ENCODE data around the gene ZFYVE9. TPM values are rescaled to one million over a fixed set of nuclear protein-coding genes. Genes with fewer than 3 reads are reported as not detected.
"Not testable (repeated sequence)": the region's sequence is repeated elsewhere in the genome, so short reads cannot be mapped to it uniquely, and the experiment has no call there.

The ZFYVE9 gene
- total RNA-seq, 1 donor from 2014 or later: 25.6 TPM

DNA sequence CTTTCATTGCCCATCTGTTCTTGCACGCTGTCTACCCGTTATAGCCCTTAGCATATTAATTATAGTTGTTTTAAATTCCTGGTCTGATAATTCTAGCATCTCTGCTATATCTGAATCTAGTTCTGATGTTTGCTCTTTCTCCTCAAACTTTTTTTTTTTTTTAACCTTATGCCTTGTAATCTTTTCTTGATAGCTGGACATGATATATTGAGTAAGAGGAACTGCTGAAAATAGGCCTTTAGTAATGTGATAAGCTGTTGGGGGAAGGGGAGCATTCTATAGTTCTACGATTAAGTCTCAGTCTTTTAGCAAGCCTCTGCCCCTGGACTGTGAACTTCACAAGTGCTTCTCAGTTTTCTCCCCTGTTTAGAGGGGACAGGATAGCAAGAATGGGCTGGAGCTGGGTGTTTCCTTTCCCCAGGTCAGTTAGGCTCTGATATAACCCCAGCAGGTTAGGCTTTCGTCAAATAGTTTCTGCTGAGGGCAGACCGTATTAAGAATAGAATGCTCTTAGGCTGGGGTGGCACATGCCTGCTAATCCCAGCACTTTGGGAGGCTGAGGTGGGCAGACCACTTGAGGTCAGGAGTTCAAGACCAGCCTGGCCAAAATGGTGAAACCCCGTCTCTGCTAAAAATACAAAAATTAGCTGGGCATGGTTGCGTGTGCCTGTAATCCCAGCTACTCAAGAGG, 62.2 kb downstream of the ZFYVE9 start:
- TF ChIP-seq, protein P1, sequence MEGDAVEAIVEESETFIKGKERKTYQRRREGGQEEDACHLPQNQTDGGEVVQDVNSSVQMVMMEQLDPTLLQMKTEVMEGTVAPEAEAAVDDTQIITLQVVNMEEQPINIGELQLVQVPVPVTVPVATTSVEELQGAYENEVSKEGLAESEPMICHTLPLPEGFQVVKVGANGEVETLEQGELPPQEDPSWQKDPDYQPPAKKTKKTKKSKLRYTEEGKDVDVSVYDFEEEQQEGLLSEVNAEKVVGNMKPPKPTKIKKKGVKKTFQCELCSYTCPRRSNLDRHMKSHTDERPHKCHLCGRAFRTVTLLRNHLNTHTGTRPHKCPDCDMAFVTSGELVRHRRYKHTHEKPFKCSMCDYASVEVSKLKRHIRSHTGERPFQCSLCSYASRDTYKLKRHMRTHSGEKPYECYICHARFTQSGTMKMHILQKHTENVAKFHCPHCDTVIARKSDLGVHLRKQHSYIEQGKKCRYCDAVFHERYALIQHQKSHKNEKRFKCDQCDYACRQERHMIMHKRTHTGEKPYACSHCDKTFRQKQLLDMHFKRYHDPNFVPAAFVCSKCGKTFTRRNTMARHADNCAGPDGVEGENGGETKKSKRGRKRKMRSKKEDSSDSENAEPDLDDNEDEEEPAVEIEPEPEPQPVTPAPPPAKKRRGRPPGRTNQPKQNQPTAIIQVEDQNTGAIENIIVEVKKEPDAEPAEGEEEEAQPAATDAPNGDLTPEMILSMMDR (IDR thresholded peaks at IDR 0.05; ENCODE audit: partially characterized antibody, unreplicated experiment): no peak
- Mint-ChIP-seq H3K4me1 (ENCODE audit: low read depth, unreplicated experiment) (no peaks in the 10 kb centered on the region), H3K36me3 (ENCODE audit: unreplicated experiment) (peaks cover 9% of the 10 kb centered on the region), H3K27me3 (ENCODE audit: unreplicated experiment) (no peaks in the 10 kb centered on the region), H3K9me3 (ENCODE audit: unreplicated experiment) (no peaks in the 10 kb centered on the region), H3K27ac (ENCODE audit: unreplicated experiment) (no peak overlapping the region), H3K4me3 (ENCODE audit: unreplicated experiment) (no peak overlapping the region)
- DNase-seq: no peak

DNA sequence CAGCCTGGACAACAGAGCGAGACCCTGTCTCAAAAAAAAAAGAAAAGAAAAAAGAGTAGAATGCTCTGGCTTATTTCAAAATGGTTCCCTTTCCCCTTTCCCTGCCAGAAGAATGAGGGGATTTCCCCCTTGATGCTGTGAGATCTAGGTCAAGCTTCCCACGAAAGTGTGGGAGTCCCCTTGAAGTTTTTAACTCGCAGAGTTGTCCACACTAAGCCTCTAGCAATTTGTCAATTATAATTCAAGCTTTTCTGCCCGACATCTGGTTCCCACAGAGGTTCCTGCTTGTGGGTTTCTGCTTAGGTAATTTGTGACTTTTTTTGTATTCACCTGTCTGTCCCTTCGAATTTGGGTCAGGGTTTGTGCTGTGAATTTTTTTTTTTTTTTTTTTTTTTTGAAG, 62.8 kb downstream of the ZFYVE9 start:
- H3K36me3 Mint-ChIP-seq (ENCODE audit: unreplicated experiment): peaks cover 9% of the 10 kb centered on the region
- no peaks in the 10 kb centered on the region for H3K9me3 Mint-ChIP-seq (ENCODE audit: unreplicated experiment)
- H3K27ac Mint-ChIP-seq (ENCODE audit: unreplicated experiment): no peak overlapping the region

DNA sequence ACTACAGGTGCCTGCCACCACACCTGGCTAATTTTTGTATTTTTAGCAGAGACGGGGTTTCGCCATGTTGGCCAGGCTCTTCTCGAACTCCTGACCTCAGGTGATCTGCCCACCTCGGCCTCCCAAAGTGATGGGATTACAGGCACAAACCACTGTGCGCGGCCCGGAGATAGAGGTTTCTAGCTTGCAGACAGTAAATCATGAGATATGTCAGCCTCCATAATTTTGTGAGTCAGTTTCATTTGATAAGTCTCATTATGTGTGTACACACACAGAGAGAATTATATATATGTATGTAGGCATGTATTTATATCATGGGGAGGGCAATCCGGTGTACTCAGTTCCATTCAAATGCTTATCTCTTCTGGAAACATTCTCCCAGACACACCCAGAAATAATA, 64.8 kb downstream of the ZFYVE9 start:
- not testable (repeated sequence) for H3K27me3 Mint-ChIP-seq (ENCODE audit: unreplicated experiment); H3K36me3 Mint-ChIP-seq (ENCODE audit: unreplicated experiment); H3K27ac Mint-ChIP-seq (ENCODE audit: unreplicated experiment); H3K4me3 Mint-ChIP-seq (ENCODE audit: unreplicated experiment); H3K4me1 Mint-ChIP-seq (ENCODE audit: low read depth, unreplicated experiment); DNase-seq; H3K9me3 Mint-ChIP-seq (ENCODE audit: unreplicated experiment)

More for the DNA sequence above, 62.8 kb downstream of the ZFYVE9 start:
- TF ChIP-seq, protein P1 (IDR thresholded peaks at IDR 0.05; ENCODE audit: partially characterized antibody, unreplicated experiment): no peak
- no peak for DNase-seq
- Mint-ChIP-seq H3K27me3 (ENCODE audit: unreplicated experiment) (no peaks in the 10 kb centered on the region), H3K4me3 (ENCODE audit: unreplicated experiment) (no peak overlapping the region), H3K4me1 (ENCODE audit: low read depth, unreplicated experiment) (no peaks in the 10 kb centered on the region)

DNA sequence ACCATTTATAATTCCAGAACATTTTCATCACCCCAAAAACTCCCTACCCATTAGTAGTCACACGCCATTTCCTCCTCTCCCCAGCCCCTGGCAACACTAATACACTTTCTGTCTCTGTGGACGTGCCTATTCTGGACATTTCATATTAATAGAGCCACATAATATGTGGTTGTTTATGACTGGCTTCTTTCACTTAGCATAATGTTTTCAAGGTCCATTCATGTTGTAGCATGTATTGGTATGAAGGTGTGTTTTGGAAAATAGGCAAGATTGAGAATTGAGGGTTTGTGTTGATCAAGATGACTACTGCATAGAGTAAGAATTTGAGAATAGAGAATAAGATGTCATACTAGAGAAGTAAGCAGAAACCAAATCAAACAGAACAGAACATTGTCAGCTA, 67.5 kb downstream of the ZFYVE9 start:
- no peaks in the 10 kb centered on the region for H3K9me3 Mint-ChIP-seq (ENCODE audit: unreplicated experiment)
- no peaks in the 10 kb centered on the region for H3K4me1 Mint-ChIP-seq (ENCODE audit: low read depth, unreplicated experiment)
- TF ChIP-seq, protein P1 (IDR thresholded peaks at IDR 0.05; ENCODE audit: partially characterized antibody, unreplicated experiment): no peak
- H3K36me3 Mint-ChIP-seq (ENCODE audit: unreplicated experiment): no peaks in the 10 kb centered on the region
- DNase-seq: no peak
- H3K4me3 Mint-ChIP-seq (ENCODE audit: unreplicated experiment): no peak overlapping the region
- H3K27ac Mint-ChIP-seq (ENCODE audit: unreplicated experiment): no peak overlapping the region
- no peaks in the 10 kb centered on the region for H3K27me3 Mint-ChIP-seq (ENCODE audit: unreplicated experiment)

DNA sequence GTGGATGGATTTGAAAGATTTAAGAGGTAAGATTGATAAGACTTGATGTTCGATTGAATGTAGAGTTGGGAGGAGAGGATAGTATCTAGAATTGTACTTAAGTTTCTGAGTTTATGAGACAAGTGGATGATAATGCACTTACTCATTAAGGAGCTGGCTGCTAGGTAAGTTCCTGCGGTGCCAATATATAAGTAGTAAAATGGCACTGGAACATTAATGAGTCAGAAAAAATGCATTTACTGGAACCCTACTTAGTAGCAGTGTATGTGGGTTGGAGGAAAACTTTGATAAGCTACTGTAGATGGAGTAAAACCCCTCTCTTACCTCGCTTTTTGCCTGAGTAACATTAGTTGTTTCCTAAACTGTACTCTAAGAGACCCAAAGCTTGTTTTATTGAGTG, 68.2 kb downstream of the ZFYVE9 start:
- H3K36me3 Mint-ChIP-seq (ENCODE audit: unreplicated experiment): no peaks in the 10 kb centered on the region
- no peak overlapping the region for H3K4me3 Mint-ChIP-seq (ENCODE audit: unreplicated experiment)
- TF ChIP-seq, protein P1 (IDR thresholded peaks at IDR 0.05; ENCODE audit: partially characterized antibody, unreplicated experiment): no peak
- H3K27me3 Mint-ChIP-seq (ENCODE audit: unreplicated experiment): no peaks in the 10 kb centered on the region
- H3K27ac Mint-ChIP-seq (ENCODE audit: unreplicated experiment): no peak overlapping the region
- DNase-seq: no peak
- no peaks in the 10 kb centered on the region for H3K9me3 Mint-ChIP-seq (ENCODE audit: unreplicated experiment)
- no peaks in the 10 kb centered on the region for H3K4me1 Mint-ChIP-seq (ENCODE audit: low read depth, unreplicated experiment)

Measured in glutamatergic neuron (in vitro differentiated cells).